ENCODE data around the gene KIF21B. TPM values are rescaled to one million over a fixed set of nuclear protein-coding genes. Genes with fewer than 3 reads are reported as not detected.

KIF21B gene
- total and polyA plus RNA-seq, 2 of the 8 experiments (the other 6 are each of a cell fraction or from before 2014, with no cell fraction given), result 10.8 to 26.5 TPM

- CTCF ChIA-PET (ENCODE audit: partially characterized antibody), result interaction anchor here (0.5 to 3.8 kb wide), 9 partner anchors 8 to 269 kb away, joined by 3 to 24 read pairs (median 5); partner anchors contain the start of gene KIF21B
- Histone ChIP-seq H4K20me1 (replicated peaks in 1 of 2; ENCODE audit: control insufficient read depth in 1 of 2, insufficient read depth in 2 of 2, low read length in 2 of 2) (peaks cover 5 to 14% of the 10 kb centered on the region in 2 experiments), H2BK5ac (ENCODE audit: low read depth, low read length) (no peak overlapping the region), H2AFZ (ENCODE audit: low read length) (no peak overlapping the region), H3K27me3 (replicated peaks in 1 of 4; ENCODE audit: control insufficient read depth in 3 of 4, extremely low read depth in 1 of 4, insufficient read depth in 3 of 4, low read length in 3 of 4) (no peaks in the 10 kb centered on the region), H2BK15ac (ENCODE audit: low read length) (no peak overlapping the region), H3K4me3 (ENCODE audit: extremely low read depth in 1 of 4, insufficient read depth in 2 of 4, low read depth in 3 of 4, low read length in 4 of 4) (no peak overlapping the region), H4K8ac (ENCODE audit: extremely low read depth, insufficient read depth, low read length) (no peak overlapping the region), H2BK120ac (replicated peaks; ENCODE audit: low read depth, low read length) (no peak overlapping the region), H3K9me3 (ENCODE audit: insufficient read depth in 2 of 2, low read depth in 1 of 2, low read length in 1 of 2) (no peaks in the 10 kb centered on the region), H3K14ac (ENCODE audit: insufficient read length) (no peak overlapping the region), H3K4ac (replicated peaks; ENCODE audit: insufficient read length, low read depth, low read length) (no peak overlapping the region), H3K18ac (ENCODE audit: extremely low read depth, low read length) (no peak overlapping the region), H2AK5ac (ENCODE audit: low read depth, low read length) (no peak overlapping the region), H4K5ac (ENCODE audit: insufficient read length, low read depth, low read length) (no peak overlapping the region), H3K23me2 (ENCODE audit: low read depth, low read length) (peaks cover 10% of the 10 kb centered on the region; the same call in 1 of the 2 replicates), H3K79me2 (ENCODE audit: control insufficient read depth in 1 of 2, insufficient read depth in 2 of 2, low read length in 2 of 2) (no peaks in the 10 kb centered on the region; a peak in 1 of 4 replicates), H3K56ac (replicated peaks; ENCODE audit: insufficient read length, low read depth, low read length) (peak overlapping the region; percentile 48), H3K79me1 (ENCODE audit: low read depth, low read length) (peaks cover 3% of the 10 kb centered on the region; the same call in 1 of the 2 replicates), H4K91ac (replicated peaks; ENCODE audit: insufficient read length, low read length) (no peak overlapping the region), H2BK20ac (ENCODE audit: low read length) (no peak overlapping the region), H2BK12ac (ENCODE audit: low read depth, low read length) (no peak overlapping the region), H3K27ac (ENCODE audit: low read depth, low read length) (no peak overlapping the region), H3K23ac (ENCODE audit: insufficient read length) (no peak overlapping the region), H3K4me2 (ENCODE audit: insufficient read depth in 1 of 2, low read depth in 2 of 2, low read length in 2 of 2) (no peak overlapping the region), H3K9ac (replicated peaks in 1 of 4; ENCODE audit: extremely low read depth in 1 of 4, low read depth in 3 of 4, low read length in 3 of 4) (no peak overlapping the region), H3K36me3 (ENCODE audit: control insufficient read depth in 2 of 4, insufficient read depth in 4 of 4, low read length in 3 of 4) (peaks cover 0 to 12% (median 1%) of the 10 kb centered on the region in 4 experiments; a peak in 4 of 8 replicates), H3K4me1 (replicated peaks in 1 of 4; ENCODE audit: control insufficient read depth in 3 of 4, insufficient read depth in 4 of 4, low read length in 3 of 4) (peaks cover 0 to 9% (median 6%) of the 10 kb centered on the region in 4 experiments; a peak in 5 of 7 replicates)
- 91% methylated on average over 2 of the region's 2 CpGs; no CpG with 5 or more reads in 1 of the 2 experiments for WGBS, 2 experiments (ENCODE audit: extremely low coverage in 1 of 2, insufficient coverage in 1 of 2, insufficient read length in 1 of 2, insufficient replicate concordance in 2 of 2, low coverage in 1 of 2, low lambda C conversion rate in 2 of 2, missing lambda C conversion rate in 1 of 2)
- no peak for FAIRE-seq
- POLR2A ChIA-PET (ENCODE audit: partially characterized antibody), result interaction anchor here (1.1 to 1.2 kb wide), 2 partner anchors 20 to 99 kb away, joined by 3 read pairs; no protein-coding TSS in a partner anchor
- DNase-seq (ENCODE audit: low read depth in 1 of 2, low spot score in 2 of 2), result no peak
- TF ChIP-seq BCL11A (IDR thresholded peaks at IDR 0.05; ENCODE audit: low read depth in 2 of 2, low read length in 2 of 2) (no peak), E2F6 (IDR thresholded peaks at IDR 0.05) (no peak), USF2 (IDR thresholded peaks at IDR 0.05; ENCODE audit: low read length) (no peak), CBX5 (IDR thresholded peaks at IDR 0.05; ENCODE audit: low read depth, low read length) (no peak), TCF12 (IDR thresholded peaks at IDR 0.05; ENCODE audit: low read depth, low read length) (no peak), TEAD4 (IDR thresholded peaks at IDR 0.05; ENCODE audit: low read depth, low read length) (no peak), KDM1A (IDR thresholded peaks at IDR 0.05; ENCODE audit: borderline replicate concordance, low read length) (no peak), RBBP5 (IDR thresholded peaks at IDR 0.05; ENCODE audit: borderline replicate concordance, low read depth, low read length) (no peak), RXRA (IDR thresholded peaks at IDR 0.05; ENCODE audit: insufficient read depth, low read depth, low read length) (no peak), TAF1 (IDR thresholded peaks at IDR 0.05; ENCODE audit: low read depth, low read length) (no peak), JUN (IDR thresholded peaks at IDR 0.05; ENCODE audit: low read depth, low read length) (no peak), KDM5A (IDR thresholded peaks at IDR 0.05; ENCODE audit: low read length) (no peak)
Measured at GRCh38 chr1:201006450-201006849, 17.1 kb downstream of the KIF21B start.
